Measurements from ENCODE around the gene PDGFD. TPM values are rescaled to one million over a fixed set of nuclear protein-coding genes. Genes with fewer than 3 reads are reported as not detected.

The PDGFD gene
- total RNA-seq, 1 experiment from 2014 or later = 14.4 TPM

GRCh38 chr11:104145062-104145461, 18.9 kb downstream of the PDGFD start:
- no peak for DNase-seq (ENCODE audit: low spot score)

DNA sequence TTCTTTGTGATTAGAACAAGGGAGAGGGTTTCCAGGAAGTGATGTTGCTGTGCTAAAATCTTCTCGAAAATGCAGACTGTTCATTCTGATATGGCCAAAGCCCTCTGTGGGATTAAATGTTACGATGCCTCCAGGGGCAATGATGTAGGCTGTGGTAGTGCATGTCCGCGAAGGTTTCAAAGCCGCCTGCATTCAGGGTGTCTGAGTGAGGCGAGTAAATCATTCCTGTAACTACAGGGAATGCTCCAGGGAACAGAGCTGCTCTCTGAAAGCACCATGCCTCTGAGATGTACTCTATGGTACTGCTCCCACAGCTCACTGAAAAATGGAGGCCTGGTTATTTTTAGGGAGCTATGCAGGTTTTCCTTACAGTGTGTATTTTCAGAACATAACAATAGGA, 21.2 kb downstream of the PDGFD start:
- DNase-seq (ENCODE audit: low spot score) = no peak

DNA sequence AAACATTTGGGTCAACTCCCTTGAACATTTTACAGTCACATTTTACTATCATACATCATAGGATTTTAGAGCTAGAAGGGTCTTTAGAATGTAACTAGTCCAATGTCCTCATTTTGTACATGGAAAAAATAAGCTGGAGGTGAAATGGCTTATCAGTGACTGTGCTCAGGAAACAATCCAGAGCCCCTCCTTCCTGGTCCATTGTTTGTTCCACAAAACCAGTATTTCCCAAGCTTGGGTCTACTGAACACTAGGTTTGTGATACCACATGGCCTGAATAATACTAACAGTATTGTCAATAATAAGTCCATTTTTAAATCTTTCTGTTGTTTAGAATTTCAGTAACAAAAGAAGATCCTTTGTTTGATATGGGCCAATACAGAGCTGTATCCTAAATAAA, 27.1 kb downstream of the PDGFD start:
- DNase-seq (ENCODE audit: low spot score) = no peak

DNA sequence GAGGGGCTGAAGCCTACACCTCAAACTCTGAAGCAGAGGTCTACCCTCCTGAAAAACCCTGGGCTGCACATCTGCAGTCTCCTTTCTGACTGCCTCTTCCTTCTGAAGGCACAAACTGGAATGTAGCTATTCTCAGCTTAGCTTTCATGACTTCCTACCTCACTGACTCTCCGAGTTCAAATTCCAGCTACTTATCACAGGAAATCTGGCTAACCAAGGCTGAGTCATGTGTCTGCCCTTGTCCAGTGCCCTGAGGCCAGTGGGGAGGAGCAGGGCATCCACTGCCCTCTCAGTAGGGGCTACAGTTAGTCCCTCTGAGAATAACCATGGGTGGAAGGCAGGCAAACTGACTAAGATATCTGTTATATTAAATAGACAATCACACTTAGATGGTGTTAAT, 29.2 kb downstream of the PDGFD start:
- DNase-seq (ENCODE audit: low spot score) = peak; percentile 52

DNA sequence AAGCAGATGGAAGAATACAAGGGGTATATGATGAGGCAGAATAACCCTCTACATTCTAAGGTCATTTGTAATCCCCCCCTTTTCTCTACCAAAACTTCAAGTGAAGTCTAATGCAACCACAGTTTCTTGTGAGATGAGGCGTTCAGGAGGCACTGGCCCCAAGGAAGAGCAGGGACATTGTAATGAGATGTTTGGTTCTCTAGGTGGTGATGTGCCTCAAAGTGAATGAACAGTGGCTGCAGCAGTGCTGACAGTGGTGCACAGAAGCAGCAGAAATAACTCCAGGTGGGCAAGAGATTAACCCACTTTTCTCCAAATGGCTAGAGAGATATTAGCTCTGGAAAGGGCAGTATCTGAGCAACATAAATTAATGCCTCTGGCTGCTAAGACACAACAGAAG, 33.8 kb downstream of the PDGFD start:
- DNase-seq (ENCODE audit: low spot score) = no peak

DNA sequence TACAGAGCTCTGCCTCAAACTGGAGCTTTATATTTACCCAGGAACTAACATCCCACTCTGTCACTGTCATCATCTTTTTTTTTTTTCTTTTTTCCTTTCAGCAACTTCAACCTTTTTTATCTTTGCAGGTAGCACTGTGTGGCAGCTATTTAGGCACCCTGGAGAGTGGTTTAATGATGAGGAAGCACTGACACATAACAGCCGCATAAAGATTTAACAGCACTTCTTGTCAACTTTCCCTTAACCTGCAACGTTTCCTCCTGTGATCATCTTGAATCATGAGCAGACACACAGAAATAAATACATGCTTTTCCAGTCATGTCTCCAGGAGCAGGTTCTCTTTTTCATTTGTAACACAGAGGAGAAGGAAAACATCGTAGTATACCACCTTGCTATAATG, 34.8 kb downstream of the PDGFD start:
- no peak for DNase-seq (ENCODE audit: low spot score)

GRCh38 chr11:104127828-104128227, 36.1 kb downstream of the PDGFD start:
- peak; percentile 3 for DNase-seq (ENCODE audit: low spot score)

DNA sequence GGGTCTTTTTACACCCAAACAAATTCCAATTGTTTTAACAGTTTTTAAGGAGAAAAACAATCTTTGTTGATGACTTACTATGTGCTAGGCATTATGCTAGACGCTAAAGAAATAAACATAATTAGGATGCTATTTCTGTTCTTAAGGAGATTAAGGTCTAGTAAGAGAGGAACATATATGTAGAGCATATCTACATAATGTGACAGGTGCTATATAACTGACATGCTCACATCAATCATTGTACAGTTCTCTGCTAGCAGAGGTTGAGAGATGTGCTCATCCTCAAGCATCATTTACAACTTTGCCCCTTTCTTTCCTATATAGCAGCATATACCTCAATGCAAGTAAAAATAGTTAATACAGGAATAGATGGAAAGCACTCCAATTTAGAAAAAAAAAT, 37.5 kb downstream of the PDGFD start:
- no peak for DNase-seq (ENCODE audit: low spot score)

GRCh38 chr11:104124979-104125378, 39.0 kb downstream of the PDGFD start:
- no peak for DNase-seq (ENCODE audit: low spot score)

- DNase-seq (ENCODE audit: low spot score) = no peak
Observed at GRCh38 chr11:104122836-104123235, 41.1 kb downstream of the PDGFD start.

- no peak for DNase-seq (ENCODE audit: low spot score)
Observed at GRCh38 chr11:104122011-104122635, 41.8 kb downstream of the PDGFD start.

- no peak for DNase-seq (ENCODE audit: low spot score)
Observed at GRCh38 chr11:104120493-104121137, 43.3 kb downstream of the PDGFD start.

DNA sequence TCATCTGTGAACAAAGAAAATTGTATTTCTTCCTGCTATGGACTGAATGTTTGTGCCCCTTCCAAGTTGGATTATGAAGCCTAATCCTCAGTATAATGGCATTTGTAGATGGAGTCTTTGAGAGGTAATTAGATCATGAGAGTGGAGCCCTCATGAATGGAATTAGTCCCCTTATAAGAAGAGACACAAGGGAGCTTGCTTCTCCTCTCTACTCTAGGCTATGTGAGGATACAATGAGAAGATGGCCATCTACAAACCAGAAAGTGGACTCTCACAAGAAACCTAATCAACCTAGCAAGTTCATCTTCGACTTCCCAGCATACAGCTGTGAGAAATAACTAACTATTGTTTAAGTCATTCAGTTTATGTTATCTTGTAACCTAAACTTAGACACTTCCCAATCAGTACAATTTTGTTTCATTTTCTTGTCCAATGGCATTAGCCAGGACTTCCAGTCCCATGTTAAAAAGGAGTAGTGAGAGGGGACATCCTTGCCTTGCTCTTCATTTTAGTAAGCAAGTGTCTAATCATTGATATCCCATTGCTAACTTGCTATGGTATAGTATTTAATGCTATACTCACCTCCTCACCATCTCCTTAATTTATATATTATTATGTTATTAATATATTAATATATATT, 45.7 kb downstream of the PDGFD start:
- DNase-seq (ENCODE audit: low spot score) = no peak

- no peak for DNase-seq (ENCODE audit: low spot score)
Observed at GRCh38 chr11:104113541-104113940, 50.4 kb downstream of the PDGFD start.

DNA sequence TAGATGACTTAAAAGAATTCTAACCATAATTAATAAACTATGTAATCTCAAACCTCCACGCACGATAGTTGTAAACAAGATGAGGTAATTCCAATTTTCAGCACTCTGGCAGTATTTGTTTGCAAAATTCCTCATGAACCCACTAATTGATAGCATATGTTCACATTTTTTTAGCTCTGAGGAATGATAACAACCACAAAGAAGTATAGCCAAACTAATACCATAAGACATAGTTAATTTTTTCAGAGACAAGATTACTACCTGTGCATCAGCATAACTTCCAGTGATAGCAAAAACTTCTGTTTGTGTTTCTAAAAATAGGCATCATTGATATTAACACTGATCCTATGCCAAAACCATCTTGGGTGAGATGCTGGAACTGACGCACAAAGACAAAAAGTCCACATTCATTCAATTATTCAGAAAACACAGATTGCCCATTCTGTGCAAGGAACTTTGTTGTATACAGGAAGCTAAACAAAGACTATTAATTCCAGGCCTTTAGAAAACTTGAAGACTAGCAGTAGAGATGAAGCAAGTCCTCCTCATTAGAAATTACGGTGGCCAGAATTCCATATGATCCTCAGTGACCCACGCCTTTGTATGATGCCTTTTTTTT, 57.7 kb downstream of the PDGFD start:
- DNase-seq (ENCODE audit: low spot score) = no peak

- no peak for DNase-seq (ENCODE audit: low spot score)
Observed at GRCh38 chr11:104105155-104105554, 58.8 kb downstream of the PDGFD start.

DNA sequence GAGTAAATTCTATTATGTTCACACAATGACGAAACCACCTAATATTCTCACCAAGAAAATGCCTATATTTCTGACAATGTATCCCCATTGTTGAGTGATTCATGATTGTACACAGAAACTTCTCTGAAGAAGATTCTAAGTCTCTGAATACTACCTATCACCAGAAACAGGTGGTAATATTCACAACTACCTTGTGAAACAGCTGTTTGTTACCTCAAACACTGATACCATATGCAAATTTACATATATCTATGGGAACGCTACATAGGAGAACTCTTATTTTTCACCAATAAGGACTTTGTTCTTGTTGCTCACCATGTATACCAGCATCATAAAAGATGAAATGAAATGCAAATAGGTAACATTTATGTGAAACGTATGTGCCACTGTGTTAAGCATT, 59.3 kb downstream of the PDGFD start:
- no peak for DNase-seq (ENCODE audit: low spot score)

- no peak for DNase-seq (ENCODE audit: low spot score)
Observed at GRCh38 chr11:104104201-104104600, 59.7 kb downstream of the PDGFD start.

DNA sequence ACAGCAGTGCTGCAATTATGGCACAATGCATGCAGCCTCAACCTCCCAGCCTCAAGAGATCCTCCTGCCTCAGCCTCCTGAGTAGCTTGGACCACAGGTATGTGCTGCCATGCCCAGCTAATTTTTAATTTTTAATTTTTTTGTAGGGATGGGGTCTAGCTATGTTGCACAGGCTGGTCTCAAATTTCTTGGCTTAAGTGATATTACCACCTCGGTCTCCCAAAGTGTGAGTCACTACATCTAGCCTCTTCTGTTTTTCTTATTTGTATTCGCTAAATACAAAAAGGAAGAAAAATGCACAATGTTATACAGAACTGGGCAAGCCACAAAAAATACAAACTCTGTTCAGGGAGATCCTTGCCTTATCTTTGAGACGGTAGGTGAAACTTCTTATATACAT, 65.4 kb downstream of the PDGFD start:
- DNase-seq (ENCODE audit: low spot score) = no peak

DNA sequence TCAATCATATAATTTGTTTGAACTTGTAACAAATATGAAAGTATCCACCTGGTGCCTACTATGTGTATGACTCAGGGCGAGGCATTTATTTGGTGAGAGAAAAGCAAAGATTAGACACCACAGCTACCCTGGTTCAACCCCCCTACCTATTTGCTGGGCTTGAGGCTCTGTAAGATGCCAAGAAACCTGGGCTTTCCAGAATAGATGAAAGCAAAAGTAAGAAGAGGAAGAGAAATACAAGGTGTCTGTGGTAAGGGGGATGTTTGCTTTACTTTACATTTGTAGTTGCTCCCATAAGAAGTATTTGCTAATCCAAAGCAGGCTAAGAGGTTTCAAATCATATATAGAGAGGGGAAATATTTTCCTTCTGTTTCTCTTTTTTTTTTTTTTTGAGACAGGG, 65.8 kb downstream of the PDGFD start:
- DNase-seq (ENCODE audit: low spot score) = no peak

DNA sequence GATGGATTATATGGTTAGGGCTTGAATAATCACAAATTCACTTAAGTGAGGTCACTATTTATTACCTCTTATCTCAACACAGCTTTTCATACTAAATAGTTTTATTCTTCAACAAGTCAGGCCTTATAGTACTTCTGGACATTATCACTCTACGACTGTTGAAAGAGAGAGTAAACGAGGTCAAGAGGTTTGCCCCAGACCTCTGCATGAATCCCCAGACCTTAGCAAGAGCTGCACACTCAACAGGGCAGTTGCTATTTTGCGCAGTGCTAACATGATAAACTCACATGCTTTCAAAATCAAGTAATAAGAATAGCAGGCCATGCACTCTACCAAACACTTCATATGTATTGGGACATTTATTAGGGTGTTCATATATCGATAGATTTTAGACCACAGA, 67.0 kb downstream of the PDGFD start:
- DNase-seq (ENCODE audit: low spot score) = no peak

GRCh38 chr11:104095791-104096190, 68.2 kb downstream of the PDGFD start:
- DNase-seq (ENCODE audit: low spot score) = no peak

DNA sequence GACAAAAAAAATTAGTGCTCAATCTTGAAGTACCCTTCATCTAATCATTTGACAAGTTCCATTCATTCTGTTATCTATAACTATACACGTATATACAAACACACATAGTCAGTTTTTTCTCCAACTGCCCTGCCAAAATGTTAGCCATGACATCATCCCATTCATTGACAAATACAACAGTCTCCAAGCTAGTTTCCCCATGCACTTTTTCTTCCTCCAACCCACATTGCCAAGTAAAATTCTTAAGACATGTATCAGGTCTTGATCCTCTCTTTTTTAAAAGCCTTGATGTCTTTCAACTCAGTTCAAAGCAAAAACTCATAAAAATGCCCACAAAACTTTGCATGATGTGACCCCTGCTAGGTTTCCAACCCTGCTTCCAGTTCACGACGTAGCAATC, 69.4 kb downstream of the PDGFD start:
- DNase-seq (ENCODE audit: low spot score) = no peak

Measured in A172 (cell line).